NCI-H524 treated with DMSO at 0.1 percent for 48 hours (cell line): ENCODE measurements around the gene RANBP17.
"Not testable (repeated sequence)": the region's sequence is repeated elsewhere in the genome, so short reads cannot be mapped to it uniquely, and the experiment has no call there.

Source experiments
- DNase-seq: peaks from one replicate; lab custom pipeline; 2025; lab: John Stamatoyannopoulos, UW

RANBP17 gene

GRCh38 chr5:170941788-170942187 lies 80.0 kb downstream of the RANBP17 start:
- no peak for DNase-seq

- no peak for DNase-seq
These were observed 83.5 kb downstream of the RANBP17 start for GRCh38 chr5:170945275-170945674.

- no peak for DNase-seq
These were observed 98.7 kb downstream of the RANBP17 start for GRCh38 chr5:170960567-170960966.

DNA sequence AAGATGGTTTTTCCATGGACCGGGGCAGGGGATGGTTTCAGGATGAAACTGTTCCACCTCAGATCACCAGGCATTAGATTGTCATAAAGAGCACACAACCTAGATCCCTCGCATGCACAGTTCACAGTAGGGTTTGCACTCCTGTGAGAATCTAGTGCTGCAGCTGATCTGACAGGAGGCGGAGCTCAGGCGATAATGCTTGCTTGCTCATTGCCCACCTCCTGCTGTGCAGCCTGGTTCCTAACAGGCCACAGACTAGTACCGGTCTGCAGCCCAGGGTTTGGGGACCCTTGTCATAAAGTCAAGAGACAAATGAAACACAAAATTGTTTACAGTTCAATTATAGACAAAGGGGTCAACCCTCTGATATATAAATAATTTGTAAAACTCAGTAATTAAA lies 101.7 kb downstream of the RANBP17 start:
- no peak for DNase-seq

- DNase-seq: no peak
These were observed 112.6 kb downstream of the RANBP17 start for GRCh38 chr5:170974461-170974860.

- not testable (repeated sequence) for DNase-seq
These were observed 118.4 kb downstream of the RANBP17 start for GRCh38 chr5:170980261-170980660.

- no peak for DNase-seq
These were observed 123.7 kb downstream of the RANBP17 start for GRCh38 chr5:170985486-170985885.

DNA sequence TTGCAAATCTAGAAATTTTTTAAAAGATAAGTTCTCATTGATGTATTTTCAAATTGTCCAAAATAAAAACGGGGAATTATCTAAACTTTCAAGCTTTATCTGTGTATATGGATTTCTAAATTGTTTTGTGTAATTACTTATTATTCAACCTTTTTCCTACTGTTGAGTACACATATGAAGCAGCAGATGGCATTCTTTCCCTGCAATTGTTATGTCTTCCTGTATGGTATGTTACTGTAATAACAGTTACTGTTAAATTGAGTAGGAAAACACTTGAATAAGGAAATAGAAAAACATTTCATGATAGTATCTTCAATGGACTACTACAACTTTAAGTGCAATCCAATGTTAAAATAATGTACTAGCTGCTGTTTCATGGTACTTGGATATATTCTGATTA lies 124.8 kb downstream of the RANBP17 start:
- DNase-seq: peak; percentile 36

GRCh38 chr5:170993476-170993875 lies 131.7 kb downstream of the RANBP17 start:
- DNase-seq: no peak

- DNase-seq: no peak
These were observed 148.3 kb downstream of the RANBP17 start for GRCh38 chr5:171010086-171010485.

- no peak for DNase-seq
These were observed 149.0 kb downstream of the RANBP17 start for GRCh38 chr5:171010816-171011215.

- DNase-seq: no peak
These were observed 161.7 kb downstream of the RANBP17 start for GRCh38 chr5:171023508-171023907.

GRCh38 chr5:171024084-171024483 lies 162.3 kb downstream of the RANBP17 start:
- DNase-seq: no peak

GRCh38 chr5:171029401-171029800 lies 167.6 kb downstream of the RANBP17 start:
- DNase-seq: no peak

DNA sequence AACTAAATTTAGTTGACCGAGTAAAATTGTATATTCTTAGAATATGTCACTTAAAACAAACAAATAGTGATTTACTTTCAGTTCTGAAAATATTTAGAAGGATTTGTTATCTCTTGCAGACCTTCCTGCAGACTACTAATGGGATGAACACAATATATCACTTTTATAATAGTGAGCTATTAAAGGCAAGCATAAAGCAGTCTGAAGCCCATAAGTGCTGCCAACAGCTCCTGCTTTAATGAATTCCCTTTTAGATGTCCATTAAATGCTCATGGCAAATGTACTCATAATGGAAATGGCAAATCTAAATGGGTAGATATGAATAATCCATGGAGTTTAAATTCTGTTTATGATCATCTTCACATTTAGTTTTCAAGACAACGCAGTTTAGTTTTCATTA lies 170.2 kb downstream of the RANBP17 start:
- no peak for DNase-seq

DNA sequence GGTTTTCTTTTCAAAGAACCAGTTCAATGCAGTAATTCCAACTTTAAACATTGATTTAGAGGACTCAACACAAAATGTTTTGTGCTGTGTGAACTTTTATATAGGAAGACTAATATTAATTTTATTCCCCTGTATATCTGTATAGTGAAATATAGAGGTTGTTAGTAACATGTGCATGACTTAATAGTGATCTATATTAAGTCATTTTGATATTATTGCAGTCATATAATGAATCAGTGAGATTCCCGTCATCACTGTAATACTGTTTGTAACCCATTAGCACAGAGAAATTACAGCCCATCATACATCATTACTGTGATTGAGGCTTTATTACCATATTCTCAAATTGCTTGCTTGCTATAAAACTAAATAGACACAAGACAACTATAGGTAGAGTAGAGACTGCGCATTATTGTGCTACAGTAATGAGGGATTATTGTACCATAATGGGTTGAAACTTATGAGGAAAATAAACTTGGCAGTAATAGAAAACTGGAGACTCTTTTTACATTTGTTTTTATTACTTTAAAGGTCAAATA lies 170.7 kb downstream of the RANBP17 start:
- no peak for DNase-seq

DNA sequence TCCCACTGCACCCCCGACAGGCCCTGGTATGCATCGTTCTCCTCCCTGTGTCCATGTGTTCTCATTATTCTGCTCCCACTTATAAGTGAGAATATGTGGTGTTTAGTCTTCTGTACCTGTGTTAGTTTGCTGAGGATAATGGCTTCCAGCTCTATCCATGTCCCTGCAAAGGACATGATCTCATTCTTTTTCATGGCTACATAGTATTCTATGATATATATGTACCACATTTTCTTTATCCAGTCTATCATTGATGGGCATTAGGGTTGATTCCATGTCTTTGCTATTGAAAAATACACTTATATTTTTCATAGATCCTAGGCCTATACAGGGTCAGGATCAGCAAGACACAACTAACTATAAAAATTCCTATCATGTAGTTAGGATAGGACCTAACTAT lies 180.1 kb downstream of the RANBP17 start:
- DNase-seq: not testable (repeated sequence)

- no peak for DNase-seq
These were observed 189.1 kb downstream of the RANBP17 start for GRCh38 chr5:171050916-171051315.

DNA sequence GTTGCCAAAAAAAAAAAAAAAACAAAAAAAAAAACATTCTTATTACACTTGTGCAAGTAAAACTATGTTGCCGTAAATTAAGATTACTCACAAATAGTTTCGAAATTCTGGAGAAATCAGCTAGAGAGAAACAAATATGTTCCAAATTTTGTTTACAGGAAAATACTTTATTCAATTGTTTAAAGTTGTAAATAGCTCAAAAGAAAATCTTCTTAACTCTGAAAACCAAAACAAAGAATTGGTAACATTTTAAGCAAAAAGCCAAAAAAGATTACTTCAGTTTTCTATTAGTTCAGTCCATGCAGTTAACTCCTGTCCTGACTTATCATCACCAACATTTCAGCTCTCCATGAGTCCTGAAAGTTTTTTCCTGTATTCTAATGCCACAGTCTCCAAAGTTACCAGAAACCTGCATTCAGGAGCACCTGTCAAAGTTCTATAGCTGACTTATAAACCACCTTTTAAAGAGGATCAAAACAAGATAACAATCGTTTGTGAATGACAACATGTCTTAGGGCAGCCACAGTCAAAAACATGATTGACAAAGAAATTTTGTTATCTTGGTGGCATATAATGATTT lies 194.1 kb downstream of the RANBP17 start:
- no peak for DNase-seq

DNA sequence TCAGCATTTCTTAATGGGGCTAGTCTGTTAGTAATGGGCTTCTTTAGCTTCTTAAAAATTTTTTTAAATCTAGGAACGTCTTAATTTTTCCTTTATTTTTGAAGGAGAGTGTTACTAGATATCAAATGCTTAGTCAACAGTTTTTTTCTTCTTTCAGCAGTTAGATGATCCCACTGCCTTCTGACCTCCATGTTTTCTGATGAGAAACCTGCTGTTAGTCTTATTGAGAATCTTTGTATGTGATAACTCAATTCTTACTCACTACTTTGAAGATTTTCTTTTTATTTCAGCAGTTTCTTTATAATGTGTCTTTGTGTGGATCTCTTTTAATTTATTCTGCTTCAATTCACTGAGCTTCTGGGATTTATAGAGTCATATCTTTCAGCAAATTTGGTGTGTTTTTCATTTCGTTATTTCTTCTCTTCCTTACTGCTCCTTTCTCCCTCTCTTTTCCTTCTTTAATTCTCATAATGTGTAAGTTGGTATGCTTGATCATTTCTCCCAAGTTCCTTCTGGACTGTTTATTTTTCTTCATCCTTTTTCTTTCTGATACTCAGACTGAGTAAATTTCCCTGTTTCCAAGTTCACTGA lies 205.8 kb downstream of the RANBP17 start:
- no peak for DNase-seq

GRCh38 chr5:171074747-171075146 lies 212.9 kb downstream of the RANBP17 start:
- DNase-seq: no peak

- no peak for DNase-seq
These were observed 218.5 kb downstream of the RANBP17 start for GRCh38 chr5:171080186-171080938.

DNA sequence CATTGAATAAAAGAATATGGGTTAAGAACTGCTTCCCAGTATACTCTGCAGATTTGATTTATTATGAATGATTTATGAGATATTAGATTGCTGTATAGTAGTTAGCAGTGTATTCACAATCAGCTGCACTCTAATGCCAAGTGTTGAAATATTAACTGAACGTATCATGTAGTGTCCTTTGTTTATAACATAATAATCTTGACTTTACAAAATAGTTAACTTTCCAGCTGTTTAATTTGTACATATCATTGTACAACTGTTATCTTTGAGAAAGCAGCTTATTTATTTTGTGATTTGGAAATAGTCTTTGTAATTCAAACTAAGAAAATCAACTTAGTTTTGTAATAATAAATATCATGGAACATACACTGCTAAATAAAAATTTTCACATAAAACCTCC lies 219.5 kb downstream of the RANBP17 start:
- no peak for DNase-seq
